ENCODE measurements around the gene ZNF536.

DNA sequence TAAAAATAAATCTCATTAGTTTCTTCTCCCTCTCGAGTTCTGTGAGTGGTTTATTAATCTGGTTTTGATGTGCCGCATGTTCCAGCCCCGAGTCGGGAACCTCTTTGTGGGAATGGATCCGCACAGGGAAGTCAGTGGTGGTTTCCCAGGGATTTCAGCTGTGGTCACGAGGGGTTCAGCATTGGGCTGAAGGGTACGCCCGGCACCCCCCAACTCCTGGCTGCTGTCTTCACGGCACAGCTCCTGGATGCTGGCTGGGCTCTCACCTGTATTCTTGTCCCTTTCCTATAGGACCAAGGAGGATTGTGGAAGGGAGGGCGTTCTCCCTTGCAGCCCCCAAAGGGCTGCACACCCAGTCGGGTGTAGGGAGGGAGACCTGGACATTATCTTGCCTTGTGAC, 167.8 kb downstream of the ZNF536 start:
- TF ChIP-seq, protein P1, sequence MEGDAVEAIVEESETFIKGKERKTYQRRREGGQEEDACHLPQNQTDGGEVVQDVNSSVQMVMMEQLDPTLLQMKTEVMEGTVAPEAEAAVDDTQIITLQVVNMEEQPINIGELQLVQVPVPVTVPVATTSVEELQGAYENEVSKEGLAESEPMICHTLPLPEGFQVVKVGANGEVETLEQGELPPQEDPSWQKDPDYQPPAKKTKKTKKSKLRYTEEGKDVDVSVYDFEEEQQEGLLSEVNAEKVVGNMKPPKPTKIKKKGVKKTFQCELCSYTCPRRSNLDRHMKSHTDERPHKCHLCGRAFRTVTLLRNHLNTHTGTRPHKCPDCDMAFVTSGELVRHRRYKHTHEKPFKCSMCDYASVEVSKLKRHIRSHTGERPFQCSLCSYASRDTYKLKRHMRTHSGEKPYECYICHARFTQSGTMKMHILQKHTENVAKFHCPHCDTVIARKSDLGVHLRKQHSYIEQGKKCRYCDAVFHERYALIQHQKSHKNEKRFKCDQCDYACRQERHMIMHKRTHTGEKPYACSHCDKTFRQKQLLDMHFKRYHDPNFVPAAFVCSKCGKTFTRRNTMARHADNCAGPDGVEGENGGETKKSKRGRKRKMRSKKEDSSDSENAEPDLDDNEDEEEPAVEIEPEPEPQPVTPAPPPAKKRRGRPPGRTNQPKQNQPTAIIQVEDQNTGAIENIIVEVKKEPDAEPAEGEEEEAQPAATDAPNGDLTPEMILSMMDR (IDR thresholded peaks at IDR 0.05; ENCODE audit: low read length): no peak
- no peak for TF ChIP-seq EZH2 (optimal IDR thresholded peaks at IDR 0.05; ENCODE audit: low read depth, low read length)
- TF ChIP-seq EZH2phosphoT487 (IDR thresholded peaks at IDR 0.05; ENCODE audit: low read length): no peak
